CD8-positive, alpha-beta memory T cell (primary cell): ENCODE data around the gene SLC27A2. TPM values are rescaled to one million over a fixed set of nuclear protein-coding genes. Genes with fewer than 3 reads are reported as not detected.
A peak's percentile ranks its signal among the peaks of the same experiment; 100 is the strongest.
"Not testable (repeated sequence)": the region's sequence is repeated elsewhere in the genome, so short reads cannot be mapped to it uniquely, and the experiment has no call there.

Experiments
- CTCF ChIA-PET: fragments of 350-600 bp; sonication (Branson Sonifier 250); formaldehyde crosslinking; loops from one replicate; lab custom pipeline; 2021; ENCODE audit warnings: antibody characterized with exemption; lab: Charles Lee
- POLR2A ChIA-PET: fragments of 350-600 bp; sonication (Branson Sonifier 250); formaldehyde crosslinking; loops from one replicate; lab custom pipeline; 2021; ENCODE audit warnings: antibody characterized with exemption; lab: Charles Lee
- DNase-seq, 5 donors: peaks; one replicate each; pipeline versions ENCODE4 v3.0.0 to v3.0.0-alpha.2; 2020 to 2022; ENCODE audit warnings: mixed read lengths in 1 of 5
- H3K27ac ChIP-seq: one replicate; pipeline ENCODE4 v1.7.0; 2013; ENCODE audit warnings: low read depth, mild to moderate bottlenecking, low read length, moderate library complexity
- H3K27me3 ChIP-seq: 2 replicates; pipeline ENCODE4 v1.7.0; 2013; ENCODE audit warnings: low read length, mild to moderate bottlenecking; ENCODE audit not compliant: insufficient read depth, poor library complexity, severe bottlenecking
- H3K36me3 ChIP-seq: 2 replicates; pipeline ENCODE4 v1.7.0; 2013; ENCODE audit warnings: mild to moderate bottlenecking, low read length, moderate library complexity; ENCODE audit not compliant: insufficient read depth
- H3K4me1 ChIP-seq: 2 replicates; pipeline ENCODE4 v1.7.0; 2013; ENCODE audit warnings: mild to moderate bottlenecking, low read length, moderate library complexity; ENCODE audit not compliant: insufficient read depth
- H3K4me3 ChIP-seq: 2 replicates; pipeline ENCODE4 v1.7.0; 2013; ENCODE audit warnings: mild to moderate bottlenecking, low read length
- H3K9me3 ChIP-seq: 2 replicates; pipeline ENCODE4 v1.7.0; 2013; ENCODE audit warnings: mild to moderate bottlenecking, low read length
- H3K27ac Mint-ChIP-seq, 8 donors: one replicate each; pipeline ENCODE4 v1.8.0; 2020 to 2021; ENCODE audit warnings: mixed read lengths in 8 of 8, mild to moderate bottlenecking in 6 of 8, inconsistent platforms in 3 of 8, moderate library complexity in 3 of 8
- H3K27me3 Mint-ChIP-seq, 2 donors: one replicate each; pipeline ENCODE4 v1.8.0; 2020 to 2021; ENCODE audit warnings: mixed read lengths in 2 of 2, mild to moderate bottlenecking in 1 of 2, moderate library complexity in 1 of 2
- H3K36me3 Mint-ChIP-seq, 3 donors: one replicate each; pipeline ENCODE4 v1.8.0; 2020 to 2021; ENCODE audit warnings: mixed read lengths in 3 of 3, inconsistent platforms in 1 of 3, mild to moderate bottlenecking in 1 of 3
- H3K4me1 Mint-ChIP-seq, 3 donors: one replicate each; pipeline ENCODE4 v1.8.0; 2020 to 2021; ENCODE audit warnings: mixed read lengths in 3 of 3, inconsistent platforms in 1 of 3, mild to moderate bottlenecking in 1 of 3
- H3K4me3 Mint-ChIP-seq, 7 donors: one replicate each; pipeline ENCODE4 v1.8.0; 2020 to 2021; ENCODE audit warnings: mixed read lengths in 7 of 7, mild to moderate bottlenecking in 6 of 7, moderate library complexity in 4 of 7, inconsistent platforms in 2 of 7
- H3K9me3 Mint-ChIP-seq, 5 donors: one replicate each; pipeline ENCODE4 v1.8.0; 2020 to 2022; ENCODE audit warnings: mixed read lengths in 5 of 5, mild to moderate bottlenecking in 3 of 5, moderate library complexity in 2 of 5, inconsistent platforms in 1 of 5
- polyA plus RNA-seq: library from polyadenylated mRNA; unstranded; fragments of 300-500 nt; fragmentation: Illumina TruSeq; gene quantifications from one replicate; pipeline ENCODE4 v1.2.3, GENCODE V29; 2021
- total RNA-seq, 2 experiments: library from RNA; stranded (reverse); gene quantifications; one replicate each; pipeline ENCODE4 v1.2.3, GENCODE V29; 2021

The SLC27A2 gene
- total RNA-seq (10 to 100 TPM; 16.6 to 18.6 TPM), polyA plus RNA-seq (3.0 TPM)

- Histone ChIP-seq H3K9me3 (no peaks in the 10 kb centered on the region), H3K4me3 (peak within 1 kb of the TSS; percentile 66), H3K36me3 (no peaks in the 10 kb centered on the region), H3K27ac (peak within 1 kb of the TSS; percentile 55), H3K27me3 (no peaks in the 10 kb centered on the region), H3K4me1 (peaks cover 12% of the 10 kb centered on the region)
- Mint-ChIP-seq H3K36me3 (peaks cover 0 to 6% (median 0%) of the 10 kb centered on the region in 3 donors), H3K27ac (peak within 1 kb of the TSS in 7 of 8 donors; percentile 11 to 85 (median 41)), H3K9me3 (no peaks in the 10 kb centered on the region), H3K4me3 (peak within 1 kb of the TSS; percentile 93 to 98 (median 95)), H3K27me3 (no peaks in the 10 kb centered on the region), H3K4me1 (peaks cover 15 to 27% (median 22%) of the 10 kb centered on the region in 3 donors)
- peak in 1 of 5 donors; percentile 36 for DNase-seq
- ChIA-PET POLR2A (interaction anchor here (1.0 kb wide), 1 partner anchor 172 kb away, joined by 4 read pairs; no protein-coding TSS in a partner anchor), CTCF (interaction anchor here (0.8 to 2.5 kb wide), 9 partner anchors 13 to 243 kb away, joined by 3 to 15 read pairs (median 3); partner anchors contain the start of gene USP8)
Measured at GRCh38 chr15:50181969-50182218, at the start of gene SLC27A2. SLC27A2 (plus strand) TSS chr15:50182196; CDS start chr15:50182428, 232 bp downstream.

- CTCF ChIA-PET, H3K4me1 ChIP-seq, POLR2A ChIA-PET, H3K27ac Mint-ChIP-seq, H3K27me3 ChIP-seq, H3K27ac ChIP-seq, H3K36me3 Mint-ChIP-seq, H3K4me3 Mint-ChIP-seq, H3K9me3 Mint-ChIP-seq, H3K36me3 ChIP-seq, DNase-seq, H3K9me3 ChIP-seq, H3K4me3 ChIP-seq: not testable (repeated sequence)
- peaks cover 6 to 12% (median 10%) of the 10 kb centered on the region in 3 donors for H3K4me1 Mint-ChIP-seq
- peaks cover 0 to 13% of the 10 kb centered on the region in 2 donors for H3K27me3 Mint-ChIP-seq
Measured at GRCh38 chr15:50132251-50132984, 49.6 kb upstream of the SLC27A2 start.

- Mint-ChIP-seq H3K4me1 (peaks cover 6 to 12% (median 10%) of the 10 kb centered on the region in 3 donors), H3K36me3 (peaks cover 0 to 4% (median 0%) of the 10 kb centered on the region in 3 donors), H3K27ac (no peak overlapping the region), H3K4me3 (no peak overlapping the region), H3K9me3 (peaks cover 0 to 5% (median 3%) of the 10 kb centered on the region in 5 donors), H3K27me3 (peaks cover 0 to 6% of the 10 kb centered on the region in 2 donors)
- H3K36me3 ChIP-seq = no peaks in the 10 kb centered on the region
- H3K27ac ChIP-seq = no peak overlapping the region
- H3K4me1 ChIP-seq = no peaks in the 10 kb centered on the region
- no peak overlapping the region for H3K4me3 ChIP-seq
- CTCF ChIA-PET = interaction anchor here (1.8 kb wide), 1 partner anchor 10 kb away, joined by 5 read pairs; no protein-coding TSS in a partner anchor
- POLR2A ChIA-PET = no interaction called here
- no peak for DNase-seq
- H3K9me3 ChIP-seq = no peaks in the 10 kb centered on the region
- no peaks in the 10 kb centered on the region for H3K27me3 ChIP-seq
Measured at GRCh38 chr15:50134524-50135024, 47.4 kb upstream of the SLC27A2 start.

GRCh38 chr15:50135031-50135551 lies 46.9 kb upstream of the SLC27A2 start:
- ChIA-PET POLR2A (no interaction called here), CTCF (no interaction called here)
- H3K36me3 ChIP-seq = no peaks in the 10 kb centered on the region
- Mint-ChIP-seq H3K4me1 (peaks cover 6 to 12% (median 10%) of the 10 kb centered on the region in 3 donors), H3K9me3 (peaks cover 0 to 5% (median 3%) of the 10 kb centered on the region in 5 donors), H3K27ac (no peak overlapping the region), H3K36me3 (peaks cover 0 to 2% (median 0%) of the 10 kb centered on the region in 3 donors), H3K4me3 (no peak overlapping the region), H3K27me3 (peaks cover 0 to 6% of the 10 kb centered on the region in 2 donors)
- no peak for DNase-seq
- H3K27ac ChIP-seq = no peak overlapping the region
- no peak overlapping the region for H3K4me3 ChIP-seq
- H3K4me1 ChIP-seq = no peaks in the 10 kb centered on the region
- no peaks in the 10 kb centered on the region for H3K9me3 ChIP-seq
- no peaks in the 10 kb centered on the region for H3K27me3 ChIP-seq

- no peak for DNase-seq
- H3K4me3 Mint-ChIP-seq = no peak overlapping the region
- ChIA-PET CTCF (no interaction called here), POLR2A (no interaction called here)
- H3K9me3 ChIP-seq = no peaks in the 10 kb centered on the region
- peaks cover 0 to 4% of the 10 kb centered on the region in 2 donors for H3K27me3 Mint-ChIP-seq
- H3K27ac Mint-ChIP-seq = no peak overlapping the region
- H3K36me3 Mint-ChIP-seq = no peaks in the 10 kb centered on the region
- no peak overlapping the region for H3K4me3 ChIP-seq
- H3K9me3 Mint-ChIP-seq = peaks cover 0 to 4% (median 3%) of the 10 kb centered on the region in 5 donors
- peaks cover 6 to 12% (median 10%) of the 10 kb centered on the region in 3 donors for H3K4me1 Mint-ChIP-seq
- no peaks in the 10 kb centered on the region for H3K27me3 ChIP-seq
- H3K27ac ChIP-seq = no peak overlapping the region
- H3K36me3 ChIP-seq = no peaks in the 10 kb centered on the region
- H3K4me1 ChIP-seq = no peaks in the 10 kb centered on the region
Measured at GRCh38 chr15:50137330-50137761, 44.6 kb upstream of the SLC27A2 start.

GRCh38 chr15:50137893-50138292 lies 44.1 kb upstream of the SLC27A2 start:
- POLR2A ChIA-PET = no interaction called here
- H3K9me3 Mint-ChIP-seq = no peaks in the 10 kb centered on the region
- H3K4me3 Mint-ChIP-seq = no peak overlapping the region

GRCh38 chr15:50138391-50138790 lies 43.6 kb upstream of the SLC27A2 start:
- no peaks in the 10 kb centered on the region for H3K36me3 Mint-ChIP-seq
- Histone ChIP-seq H3K27me3 (no peaks in the 10 kb centered on the region), H3K9me3 (no peaks in the 10 kb centered on the region), H3K27ac (no peak overlapping the region), H3K36me3 (no peaks in the 10 kb centered on the region), H3K4me3 (no peak overlapping the region), H3K4me1 (no peaks in the 10 kb centered on the region)
- H3K27me3 Mint-ChIP-seq = no peaks in the 10 kb centered on the region
- DNase-seq = no peak
- peaks cover 6 to 12% (median 10%) of the 10 kb centered on the region in 3 donors for H3K4me1 Mint-ChIP-seq
- H3K9me3 Mint-ChIP-seq = no peaks in the 10 kb centered on the region
- CTCF ChIA-PET = no interaction called here
- POLR2A ChIA-PET = no interaction called here
- H3K4me3 Mint-ChIP-seq = no peak overlapping the region
- H3K27ac Mint-ChIP-seq = no peak overlapping the region

More at GRCh38 chr15:50137893-50138292, 44.1 kb upstream of the SLC27A2 start:
- Histone ChIP-seq H3K4me3 (no peak overlapping the region), H3K27me3 (no peaks in the 10 kb centered on the region), H3K9me3 (no peaks in the 10 kb centered on the region), H3K4me1 (no peaks in the 10 kb centered on the region), H3K27ac (no peak overlapping the region), H3K36me3 (no peaks in the 10 kb centered on the region)
- H3K36me3 Mint-ChIP-seq = no peaks in the 10 kb centered on the region
- H3K4me1 Mint-ChIP-seq = peaks cover 6 to 12% (median 10%) of the 10 kb centered on the region in 3 donors
- H3K27ac Mint-ChIP-seq = no peak overlapping the region
- CTCF ChIA-PET = no interaction called here
- no peak for DNase-seq
- no peaks in the 10 kb centered on the region for H3K27me3 Mint-ChIP-seq

- Histone ChIP-seq H3K4me3 (no peak overlapping the region), H3K36me3 (no peaks in the 10 kb centered on the region), H3K27ac (no peak overlapping the region), H3K4me1 (no peaks in the 10 kb centered on the region), H3K27me3 (no peaks in the 10 kb centered on the region), H3K9me3 (no peaks in the 10 kb centered on the region)
- no peak overlapping the region for H3K4me3 Mint-ChIP-seq
- H3K36me3 Mint-ChIP-seq = no peaks in the 10 kb centered on the region
- H3K4me1 Mint-ChIP-seq = peaks cover 2 to 5% (median 4%) of the 10 kb centered on the region in 3 donors
- no peaks in the 10 kb centered on the region for H3K27me3 Mint-ChIP-seq
- ChIA-PET POLR2A (no interaction called here), CTCF (no interaction called here)
- DNase-seq = no peak
- peak overlapping the region in 1 of 8 donors; percentile 1 for H3K27ac Mint-ChIP-seq
- no peaks in the 10 kb centered on the region for H3K9me3 Mint-ChIP-seq
Measured at GRCh38 chr15:50140098-50140497, 41.9 kb upstream of the SLC27A2 start.
